ENCODE data around the gene SAMD8.
A peak's percentile ranks its signal among the peaks of the same experiment; 100 is the strongest.
"Not testable (repeated sequence)": the region's sequence is repeated elsewhere in the genome, so short reads cannot be mapped to it uniquely, and the experiment has no call there.

The SAMD8 gene

DNA sequence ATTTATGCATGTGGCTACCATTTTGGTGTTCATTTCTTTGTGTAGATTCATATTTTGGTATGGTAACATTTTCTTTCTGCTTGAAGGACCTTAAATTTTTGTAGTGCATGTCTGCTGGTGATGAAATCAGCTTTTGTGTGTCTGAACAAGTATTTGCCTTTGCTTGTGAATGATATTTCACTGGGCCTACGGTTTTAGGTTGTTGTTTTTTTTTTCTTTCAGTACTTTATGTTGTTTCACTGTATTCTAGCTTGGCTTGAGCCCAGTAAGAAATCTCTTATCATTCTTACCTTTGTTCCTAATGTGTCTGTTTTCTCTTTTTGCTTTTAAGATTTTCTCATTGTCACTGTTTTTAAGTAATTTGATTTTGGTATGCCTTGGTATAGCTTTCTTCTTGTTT, 31.9 kb downstream of the SAMD8 start:
- no peak for DNase-seq

GRCh38 chr10:75145590-75145989, 34.1 kb downstream of the SAMD8 start:
- DNase-seq: no peak

- no peak for DNase-seq
Observed at GRCh38 chr10:75146780-75147179, 35.3 kb downstream of the SAMD8 start.

DNA sequence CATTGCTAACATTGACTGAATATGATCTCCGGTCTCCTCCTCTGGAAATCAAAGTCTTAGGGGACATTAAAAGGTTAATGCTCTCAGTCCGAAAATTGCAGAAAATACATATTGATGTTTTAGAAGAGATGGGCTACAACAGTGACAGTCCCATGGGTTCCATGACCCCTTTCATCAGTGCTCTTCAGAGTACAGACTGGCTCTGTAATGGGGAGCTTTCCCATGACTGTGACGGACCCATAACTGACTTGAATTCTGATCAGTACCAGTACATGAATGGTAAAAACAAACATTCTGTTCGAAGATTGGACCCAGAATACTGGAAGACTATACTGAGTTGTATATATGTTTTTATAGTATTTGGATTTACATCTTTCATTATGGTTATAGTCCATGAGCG, 39.2 kb downstream of the SAMD8 start:
- DNase-seq: no peak

DNA sequence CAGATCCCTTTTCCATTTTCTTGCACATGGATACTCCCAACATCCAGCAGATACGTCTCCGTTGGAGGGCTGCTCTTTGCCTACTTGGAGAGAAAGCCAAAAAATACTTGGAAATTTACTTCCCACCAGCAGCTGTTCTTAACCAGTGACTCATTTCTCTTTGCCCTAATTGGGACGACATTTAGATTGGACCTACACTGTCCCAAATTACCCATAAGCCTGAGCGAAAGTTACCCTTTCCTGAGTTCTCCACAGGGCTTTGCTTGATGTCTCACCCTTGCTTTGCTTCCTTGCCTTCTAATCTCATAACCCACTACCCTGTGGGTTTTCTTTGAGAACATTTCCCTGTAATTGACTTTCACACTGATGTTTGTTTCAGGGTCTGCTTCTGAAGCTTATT, 48.1 kb downstream of the SAMD8 start:
- DNase-seq: no peak

DNA sequence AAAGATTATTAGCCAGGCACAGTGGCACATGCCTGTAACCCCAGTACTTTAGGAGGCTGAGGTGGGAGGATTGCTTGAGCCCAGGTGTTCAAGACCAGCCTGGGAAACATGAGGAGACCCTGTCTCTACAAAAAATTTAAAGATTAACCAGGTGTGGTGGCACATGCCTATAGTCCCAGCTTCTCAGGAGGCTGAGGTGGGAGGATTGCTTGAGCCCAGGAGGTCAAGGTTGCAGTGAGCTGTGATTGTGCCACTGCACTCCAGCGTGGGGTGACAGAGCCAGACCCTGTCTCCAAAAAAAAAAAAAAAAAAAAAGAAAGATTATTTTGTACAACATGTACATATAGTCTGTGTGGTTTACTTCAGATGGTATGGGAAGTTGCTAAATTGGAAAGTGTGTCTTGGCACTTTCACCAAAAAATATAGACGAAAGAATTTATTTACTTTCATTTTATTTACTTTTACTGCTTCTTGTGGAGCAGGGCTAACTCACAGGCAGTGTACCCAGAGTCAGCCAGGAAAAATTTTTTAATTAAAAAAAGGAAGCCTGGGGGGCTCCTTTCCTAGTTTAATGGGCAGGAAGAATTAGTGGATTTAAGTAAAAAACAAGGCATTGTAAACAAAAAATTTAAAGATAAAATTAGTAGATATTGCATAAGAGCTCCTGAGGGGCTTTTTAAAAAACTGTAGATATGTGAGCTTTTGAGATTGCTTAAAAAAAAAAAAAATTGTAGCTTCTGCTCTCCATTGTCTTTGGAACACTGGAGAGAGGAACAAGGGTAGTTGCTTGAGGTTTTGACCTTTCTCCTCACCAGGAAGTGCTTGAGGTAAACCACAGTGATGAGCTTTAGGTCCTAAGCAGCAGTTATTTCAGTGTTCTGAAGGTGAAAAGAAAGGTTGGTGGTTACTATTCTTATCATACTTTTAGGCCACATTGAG, 54.5 kb downstream of the SAMD8 start:
- peak; percentile 23 for DNase-seq

- DNase-seq: no peak
Observed at GRCh38 chr10:75166623-75166972, 55.1 kb downstream of the SAMD8 start.

DNA sequence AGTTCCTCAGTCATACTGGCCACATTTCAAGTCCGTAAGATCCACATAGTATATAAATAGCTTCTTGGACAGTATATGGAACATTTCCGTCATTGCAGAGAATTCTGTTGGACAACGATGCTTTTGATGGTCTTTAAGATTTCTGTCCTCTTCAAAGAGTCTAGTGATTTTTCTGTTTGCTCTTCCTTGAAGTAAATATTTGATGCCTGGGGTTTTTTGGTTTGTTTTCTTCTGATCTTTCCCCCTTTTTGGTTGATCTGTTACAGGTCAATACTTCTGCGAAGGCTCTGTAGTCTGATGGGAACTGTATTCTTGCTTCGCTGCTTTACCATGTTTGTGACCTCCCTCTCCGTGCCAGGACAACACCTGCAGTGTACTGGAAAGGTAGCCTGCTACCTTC, 56.8 kb downstream of the SAMD8 start:
- no peak for DNase-seq

- no peak for DNase-seq
Observed at GRCh38 chr10:75170215-75170614, 58.8 kb downstream of the SAMD8 start.

DNA sequence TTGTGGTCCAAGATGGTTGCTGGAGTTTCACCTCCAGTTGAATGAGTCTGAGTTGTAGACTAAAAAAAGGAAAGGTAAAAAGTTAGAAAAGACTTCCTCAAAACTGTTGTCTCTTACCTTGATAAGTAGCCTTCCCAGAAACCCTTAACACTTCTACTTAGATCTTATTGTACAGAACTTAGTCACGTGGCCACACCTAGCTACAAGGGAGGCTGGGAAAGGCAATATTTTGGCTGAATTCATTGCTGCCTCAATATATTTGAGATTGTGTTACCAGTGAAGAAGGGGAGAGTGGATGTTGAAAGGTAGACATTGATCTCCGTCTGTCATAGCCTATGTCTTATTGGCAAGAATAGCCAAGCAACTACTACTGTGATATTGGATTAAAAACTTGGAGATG, 63.6 kb downstream of the SAMD8 start:
- no peak for DNase-seq

DNA sequence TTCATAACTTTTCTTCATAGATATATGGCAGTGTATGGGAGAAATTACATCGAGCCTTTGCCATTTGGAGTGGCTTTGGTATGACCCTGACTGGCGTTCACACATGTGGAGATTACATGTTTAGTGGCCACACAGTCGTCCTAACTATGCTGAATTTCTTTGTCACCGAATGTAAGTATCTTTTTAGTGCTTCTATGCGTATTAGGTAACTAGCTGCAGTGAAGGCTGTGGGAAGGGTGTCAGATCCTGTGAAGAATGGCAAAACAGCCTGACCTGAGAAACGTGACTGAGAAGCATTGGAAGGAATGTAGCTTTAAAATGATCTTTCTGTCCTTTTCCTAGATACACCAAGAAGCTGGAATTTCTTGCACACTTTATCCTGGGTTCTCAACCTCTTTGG, 64.6 kb downstream of the SAMD8 start:
- no peak for DNase-seq

GRCh38 chr10:75176736-75177135, 65.3 kb downstream of the SAMD8 start:
- DNase-seq: no peak

GRCh38 chr10:75179657-75180177, 68.3 kb downstream of the SAMD8 start:
- DNase-seq: no peak

DNA sequence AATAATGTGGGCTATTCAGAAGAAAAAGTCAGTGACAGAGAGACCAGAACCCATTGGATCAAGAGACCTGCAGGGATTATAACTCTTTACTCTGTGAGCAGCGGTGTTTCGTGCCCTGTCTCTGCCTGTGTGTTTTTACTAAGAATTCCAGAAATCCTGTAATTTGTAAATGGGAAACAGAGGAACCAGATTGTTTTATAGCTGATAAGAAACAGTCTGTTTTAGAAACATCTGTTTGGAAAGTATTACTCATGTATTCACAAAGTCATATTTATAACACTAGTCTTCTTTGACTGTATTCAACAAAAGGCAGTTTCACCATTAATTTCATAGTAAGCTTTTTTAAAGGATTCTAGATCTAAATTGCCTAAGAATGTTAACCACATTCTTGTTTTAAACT, 69.1 kb downstream of the SAMD8 start:
- DNase-seq: no peak

DNA sequence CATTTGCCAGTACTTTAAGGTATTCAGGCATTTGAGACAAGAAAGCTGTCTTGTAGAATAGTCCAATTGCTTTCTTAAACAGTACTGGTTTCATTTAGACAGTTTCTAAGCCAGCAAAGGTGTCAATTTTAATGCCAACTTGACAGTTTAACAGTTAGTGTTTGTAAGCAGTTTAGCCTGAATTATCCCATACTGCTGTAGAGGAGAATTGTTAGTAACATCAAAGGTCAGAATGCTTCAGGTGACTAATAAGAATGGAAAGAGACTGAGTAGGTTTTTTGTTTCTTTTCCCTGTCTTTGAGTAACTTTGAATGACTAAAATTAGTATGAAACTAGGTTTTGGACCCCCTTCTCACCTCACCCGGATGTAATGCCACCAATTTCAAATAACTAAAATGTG, 69.6 kb downstream of the SAMD8 start:
- no peak for DNase-seq

DNA sequence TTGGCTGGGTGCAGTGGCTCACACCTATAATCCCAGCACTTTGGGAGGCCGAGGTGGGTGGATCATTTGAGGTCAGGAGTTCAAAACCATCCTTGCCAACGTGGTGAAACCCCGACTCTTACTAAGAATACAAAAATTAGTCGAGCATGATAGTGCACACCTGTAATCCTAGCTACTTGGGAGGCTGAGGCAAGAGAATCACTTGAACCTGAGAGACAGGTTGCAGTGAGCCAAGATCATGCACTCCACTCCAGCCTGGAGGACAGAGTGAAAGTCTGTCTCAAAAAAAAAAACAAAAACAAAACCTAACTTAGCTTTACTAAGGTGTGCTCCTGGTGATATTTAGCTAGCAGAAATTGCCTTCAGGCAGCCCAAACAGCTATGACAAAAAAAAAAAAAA, 74.9 kb downstream of the SAMD8 start:
- no peak for DNase-seq

- DNase-seq: peak; percentile 61
Observed at GRCh38 chr10:75187961-75188426, 76.5 kb downstream of the SAMD8 start.

DNA sequence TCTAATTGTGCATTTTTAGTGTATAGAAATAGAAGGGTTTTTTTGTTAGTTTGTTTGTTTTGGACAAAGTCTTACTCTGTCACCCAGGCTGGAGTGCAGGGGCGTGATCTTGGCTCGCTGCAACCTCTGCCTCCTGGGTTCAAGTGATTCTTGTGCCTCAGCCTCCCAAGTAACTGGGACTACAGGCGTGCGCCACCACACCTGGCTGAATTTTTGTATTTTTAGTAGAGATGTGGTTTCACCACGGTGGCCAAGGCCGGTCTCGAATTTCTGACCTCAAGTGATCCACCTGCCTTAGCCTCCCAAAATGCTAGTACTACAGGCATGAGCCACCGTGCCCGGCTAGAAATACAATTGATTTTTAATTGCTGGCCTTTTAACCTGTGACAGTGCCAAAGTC, 77.1 kb downstream of the SAMD8 start:
- DNase-seq: not testable (repeated sequence)

DNA sequence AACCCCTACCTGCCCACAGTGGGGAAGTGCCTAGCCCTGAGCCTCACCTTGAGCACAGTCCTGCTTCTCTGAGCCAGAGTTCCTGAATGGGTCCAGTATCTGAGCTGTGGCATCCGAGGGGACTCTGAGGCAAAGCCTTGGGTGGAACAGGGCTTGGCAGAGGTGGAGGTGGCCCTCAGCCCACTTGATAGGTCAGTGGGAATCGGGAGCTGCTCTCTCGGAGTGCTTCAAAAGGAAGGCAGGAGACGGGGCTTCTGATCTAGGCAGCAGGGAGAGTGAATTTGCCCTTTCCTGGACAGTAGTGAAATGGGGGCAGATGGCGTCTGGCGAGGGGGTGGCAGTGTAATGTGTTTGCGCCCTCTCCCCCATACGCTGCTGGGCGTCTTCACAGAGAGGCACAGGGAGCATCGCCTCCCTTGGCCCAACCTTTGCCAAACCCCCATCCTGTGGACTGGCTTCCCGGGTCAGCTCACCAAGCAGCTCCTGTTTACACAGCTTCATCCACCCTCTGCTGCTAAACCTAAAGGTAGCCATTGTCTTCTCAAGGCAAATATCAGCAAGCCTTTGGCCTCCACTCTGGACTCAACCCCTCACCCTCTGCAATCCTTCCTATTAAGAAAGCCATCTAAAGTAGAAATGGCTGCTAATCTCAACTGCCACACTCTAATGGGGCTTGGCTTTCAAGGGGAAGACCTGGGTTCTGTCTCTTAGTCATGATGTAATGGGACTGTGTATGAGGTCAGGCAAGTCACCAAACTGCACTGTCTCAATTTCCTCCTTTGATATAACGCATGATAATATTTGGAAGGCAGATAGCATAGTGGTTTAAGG, 78.0 kb downstream of the SAMD8 start:
- DNase-seq: no peak

DNA sequence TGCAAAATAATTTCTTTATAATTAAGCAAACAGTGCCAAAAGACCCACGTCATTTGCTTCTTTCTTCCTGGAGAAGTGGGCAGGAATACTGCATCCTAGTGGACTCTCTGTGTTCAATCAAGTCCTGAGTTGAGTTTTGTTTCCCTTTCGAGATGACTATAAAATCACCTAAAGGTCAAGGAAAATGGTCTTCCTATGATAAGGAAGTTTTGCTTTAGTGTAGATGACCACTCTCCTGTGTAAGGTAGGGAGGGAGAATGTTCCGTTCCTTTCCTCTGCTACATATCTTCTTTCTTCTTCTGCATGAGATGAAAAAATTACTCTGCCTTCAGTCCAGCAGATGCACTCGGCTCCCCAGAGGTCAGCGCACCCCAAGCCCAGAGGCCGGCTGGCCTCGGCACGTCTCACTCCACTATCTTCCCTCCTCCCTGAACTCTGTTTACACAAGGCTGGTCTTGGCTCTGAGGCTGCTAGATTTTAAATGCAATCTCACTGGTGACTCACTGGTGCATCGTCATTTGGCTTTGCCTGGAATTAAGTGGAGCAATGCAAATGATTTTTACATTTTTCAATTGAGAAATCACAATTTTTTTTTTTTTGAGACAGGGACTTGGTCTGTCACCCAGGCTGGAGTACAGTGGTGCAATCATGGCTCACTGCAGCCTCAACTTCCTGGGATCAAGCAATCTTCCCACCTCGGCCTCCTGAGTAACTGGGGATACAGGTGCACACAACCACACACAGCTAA, 80.5 kb downstream of the SAMD8 start:
- peak; percentile 92 for DNase-seq

DNA sequence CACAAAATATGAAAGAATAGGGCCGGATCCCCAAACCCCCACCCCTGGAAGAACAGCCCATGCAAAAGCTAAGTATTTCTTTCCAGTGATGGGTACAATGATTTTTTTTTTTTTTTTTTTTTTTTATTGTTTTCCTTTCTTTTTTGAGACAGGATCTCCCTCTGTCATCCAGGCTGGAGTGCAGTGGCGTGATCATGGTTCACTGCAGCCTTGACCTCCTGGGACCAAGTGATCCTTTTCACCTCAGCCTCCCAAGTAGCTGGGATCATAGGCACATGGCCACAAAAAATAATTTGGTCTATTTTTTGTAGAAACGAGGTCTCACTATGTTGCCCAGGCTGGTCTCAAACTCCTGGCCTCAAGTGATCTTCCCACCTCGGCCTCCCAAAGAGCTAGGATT, 83.2 kb downstream of the SAMD8 start:
- not testable (repeated sequence) for DNase-seq

- peak; percentile 59 for DNase-seq
Observed at GRCh38 chr10:75195035-75195763, 83.7 kb downstream of the SAMD8 start.
